HEK293T (cell line): ENCODE measurements around the gene SCUBE1.

Source experiments
- CTCF ChIA-PET: fragments of 350-600 bp; formaldehyde crosslinking; extraction: SDS; loops from one replicate; lab custom pipeline; 2021; ENCODE audit warnings: antibody characterized with exemption, inconsistent platforms; lab: Yijun Ruan, JAX
- POLR2A ChIA-PET: fragments of 350-600 bp; formaldehyde crosslinking; extraction: SDS; loops from one replicate; lab custom pipeline; 2020; ENCODE audit warnings: antibody characterized with exemption, inconsistent platforms; lab: Yijun Ruan, JAX
- DNase-seq: peaks from one replicate; pipeline ENCODE4 v3.0.0; 2012; ENCODE audit warnings: mixed read lengths; ENCODE audit errors: extremely low spot score
- ARNT ChIP-seq: fragments of 450-650 bp; IDR thresholded peaks from 2 replicates; pipeline ENCODE4 v1.6.1; 2017; ENCODE audit warnings: mild to moderate bottlenecking
- BHLHE40 ChIP-seq: fragments of 450-650 bp; IDR thresholded peaks from 2 replicates; pipeline ENCODE4 v1.6.1; 2016; ENCODE audit warnings: mild to moderate bottlenecking, moderate library complexity, borderline replicate concordance
- CTBP1 ChIP-seq: fragments of 450-650 bp; IDR thresholded peaks from 2 replicates; pipeline ENCODE4 v1.6.1; 2016; ENCODE audit warnings: borderline replicate concordance
- ELF4 ChIP-seq: fragments of 450-650 bp; IDR thresholded peaks from 2 replicates; pipeline ENCODE4 v1.6.1; 2017; ENCODE audit warnings: antibody characterized with exemption
- FOXA1 ChIP-seq: fragments of 450-650 bp; IDR thresholded peaks from 2 replicates; pipeline ENCODE4 v1.6.1; 2016; ENCODE audit warnings: mild to moderate bottlenecking
- FOXK2 ChIP-seq: fragments of 450-650 bp; IDR thresholded peaks from 2 replicates; pipeline ENCODE4 v1.6.1; 2016; ENCODE audit warnings: mild to moderate bottlenecking
- FOXM1 ChIP-seq: fragments of 450-650 bp; IDR thresholded peaks from 2 replicates; pipeline ENCODE4 v1.6.1; 2017; ENCODE audit warnings: mild to moderate bottlenecking, borderline replicate concordance
- HDGF ChIP-seq: fragments of 450-650 bp; IDR thresholded peaks from 2 replicates; pipeline ENCODE4 v1.6.1; 2017; ENCODE audit warnings: antibody characterized with exemption, borderline replicate concordance
- L3MBTL2 ChIP-seq: fragments of 450-650 bp; conservative IDR thresholded peaks from 2 replicates; pipeline ENCODE4 v1.6.1; 2016; ENCODE audit warnings: mild to moderate bottlenecking
- LEF1 ChIP-seq: fragments of 450-650 bp; IDR thresholded peaks from 2 replicates; pipeline ENCODE4 v1.6.1; 2017; ENCODE audit warnings: mild to moderate bottlenecking, borderline replicate concordance
- NFRKB ChIP-seq: fragments of 450-650 bp; IDR thresholded peaks from 2 replicates; pipeline ENCODE4 v1.6.1; 2016; ENCODE audit warnings: mild to moderate bottlenecking, moderate library complexity
- SP1 ChIP-seq: fragments of 450-650 bp; IDR thresholded peaks from 2 replicates; pipeline ENCODE4 v1.6.1; 2017
- SUZ12 ChIP-seq: fragments of 450-650 bp; IDR thresholded peaks from 2 replicates; pipeline ENCODE4 v1.6.1; 2016; ENCODE audit warnings: mild to moderate bottlenecking
- TARDBP ChIP-seq: fragments of 450-650 bp; IDR thresholded peaks from 2 replicates; pipeline ENCODE4 v1.6.1; 2016
- ZNF384 ChIP-seq: fragments of 450-650 bp; IDR thresholded peaks from 2 replicates; pipeline ENCODE4 v1.6.1; 2016
- TF ChIP-seq, protein P1 (sequence below): fragments of 450-650 bp; IDR thresholded peaks from 2 replicates; pipeline ENCODE4 v1.6.1; 2016

SCUBE1 gene

DNA sequence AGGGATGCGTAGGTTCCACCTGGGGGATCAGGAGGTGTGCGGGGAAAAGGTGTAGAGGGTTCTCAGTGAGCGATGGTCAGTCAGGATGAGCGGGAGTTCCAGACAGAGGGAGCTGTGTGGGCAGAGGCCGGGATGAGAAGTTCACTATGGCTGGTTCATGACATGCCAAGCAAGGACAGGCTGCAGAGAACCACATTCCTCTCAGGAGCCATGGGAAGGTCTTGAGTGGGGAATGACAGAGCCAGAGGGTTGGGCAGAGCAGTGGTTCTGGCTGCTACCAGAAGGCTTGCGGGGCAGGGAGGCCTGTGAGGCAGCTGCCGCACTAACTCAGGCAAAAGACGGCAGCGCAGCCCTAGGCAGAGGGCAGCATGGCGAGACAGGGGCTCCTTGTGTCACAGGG, 66.1 kb downstream of the SCUBE1 start:
- ChIA-PET CTCF (interaction anchor here (0.8 to 9.8 kb wide), 3 partner anchors 51 to 107 kb away, joined by 3 to 162 read pairs (median 3); partner anchors contain the start of gene SCUBE1), POLR2A (no interaction called here)
- no peak for TF ChIP-seq FOXM1
- TF ChIP-seq SUZ12: no peak
- no peak for TF ChIP-seq SP1
- no peak for TF ChIP-seq LEF1
- no peak for TF ChIP-seq ZNF384
- TF ChIP-seq ELF4: no peak
- TF ChIP-seq ARNT: no peak
- TF ChIP-seq L3MBTL2: no peak
- no peak for DNase-seq

DNA sequence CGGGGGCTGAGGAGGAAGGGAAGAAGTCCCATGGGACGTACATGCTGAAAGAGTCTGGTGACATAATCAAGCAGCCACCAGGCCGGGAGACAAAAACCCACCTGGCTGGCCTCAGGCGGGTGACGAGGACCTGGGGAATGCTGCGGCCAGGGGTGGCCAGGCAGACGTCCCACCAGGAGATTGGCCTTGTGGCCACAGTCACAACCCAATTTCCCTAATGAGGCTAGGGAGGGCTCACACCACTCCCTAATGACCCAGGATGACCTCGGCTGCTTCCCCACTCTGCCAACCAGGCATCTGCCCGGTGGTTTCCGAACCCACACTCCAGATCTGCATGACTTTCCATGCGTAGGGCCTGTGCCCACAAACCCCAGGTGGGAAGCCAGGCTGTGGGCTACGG, 66.9 kb downstream of the SCUBE1 start:
- ChIA-PET POLR2A (interaction anchor here (1.5 kb wide), 1 partner anchor 44 kb away, joined by 3 read pairs; no protein-coding TSS in a partner anchor), CTCF (interaction anchor here (9.8 kb wide), 1 partner anchor 69 kb away, joined by 162 read pairs; the partner anchor contains the start of gene SCUBE1)

DNA sequence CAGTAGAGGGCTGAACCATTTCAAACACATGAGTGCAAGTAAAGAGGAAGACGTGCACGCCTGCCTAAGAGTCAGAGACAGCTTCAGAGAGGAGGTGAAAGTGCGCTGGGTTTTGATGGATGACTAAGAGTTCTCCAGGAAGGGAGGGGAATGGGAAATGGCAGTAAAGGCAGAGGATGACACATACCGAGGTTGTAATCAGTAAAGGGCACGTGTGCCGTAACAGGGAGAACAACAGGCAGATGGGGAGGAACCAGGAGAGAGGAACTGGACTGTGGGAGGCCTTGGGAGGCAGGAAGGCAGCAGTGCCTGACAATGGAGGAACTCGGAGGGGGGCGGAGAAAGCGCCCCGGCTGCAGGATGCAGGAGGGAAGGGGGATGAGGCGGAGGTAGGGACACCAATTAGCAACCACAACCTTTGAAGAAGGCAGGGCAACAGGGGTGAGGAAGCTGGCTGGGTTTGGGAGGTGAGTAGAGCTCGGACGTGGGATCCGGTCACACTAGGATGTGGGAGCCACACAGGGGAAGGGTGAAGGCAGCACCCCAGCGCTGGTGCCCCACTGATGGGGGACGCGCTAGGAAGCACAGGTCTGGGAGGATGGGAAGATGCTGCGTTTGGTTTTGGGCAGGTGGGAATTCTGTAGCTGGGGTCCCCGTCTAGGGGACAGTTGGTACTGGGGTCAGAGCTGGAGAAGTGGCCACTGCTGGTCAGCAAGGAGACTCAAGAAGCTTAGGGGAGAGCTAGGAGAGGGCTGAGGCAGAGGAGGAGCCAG, 67.4 kb downstream of the SCUBE1 start:
- POLR2A ChIA-PET: interaction anchor here (0.9 to 1.5 kb wide), 2 partner anchors 45 to 70 kb away, joined by 3 to 4 read pairs; no protein-coding TSS in a partner anchor
- CTCF ChIA-PET: interaction anchor here (0.7 to 9.8 kb wide), 2 partner anchors 22 to 70 kb away, joined by 3 to 162 read pairs; partner anchors contain the start of gene SCUBE1
- TF ChIP-seq ELF4: no peak
- no peak for TF ChIP-seq ARNT
- no peak for TF ChIP-seq LEF1
- TF ChIP-seq BHLHE40: no peak
- TF ChIP-seq FOXM1: no peak
- no peak for TF ChIP-seq FOXK2
- no peak for TF ChIP-seq CTBP1
- no peak for TF ChIP-seq SUZ12
- TF ChIP-seq TARDBP: no peak
- no peak for TF ChIP-seq SP1
- TF ChIP-seq L3MBTL2: no peak
- no peak for TF ChIP-seq ZNF384
- TF ChIP-seq, protein P1, sequence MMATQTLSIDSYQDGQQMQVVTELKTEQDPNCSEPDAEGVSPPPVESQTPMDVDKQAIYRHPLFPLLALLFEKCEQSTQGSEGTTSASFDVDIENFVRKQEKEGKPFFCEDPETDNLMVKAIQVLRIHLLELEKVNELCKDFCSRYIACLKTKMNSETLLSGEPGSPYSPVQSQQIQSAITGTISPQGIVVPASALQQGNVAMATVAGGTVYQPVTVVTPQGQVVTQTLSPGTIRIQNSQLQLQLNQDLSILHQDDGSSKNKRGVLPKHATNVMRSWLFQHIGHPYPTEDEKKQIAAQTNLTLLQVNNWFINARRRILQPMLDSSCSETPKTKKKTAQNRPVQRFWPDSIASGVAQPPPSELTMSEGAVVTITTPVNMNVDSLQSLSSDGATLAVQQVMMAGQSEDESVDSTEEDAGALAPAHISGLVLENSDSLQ: no peak
- no peak for TF ChIP-seq HDGF
- TF ChIP-seq FOXA1: no peak
- no peak for DNase-seq

More for the DNA sequence above, 66.9 kb downstream of the SCUBE1 start:
- no peak for DNase-seq
- TF ChIP-seq SP1 (no peak), L3MBTL2 (no peak), BHLHE40 (no peak), ZNF384 (no peak), ARNT (no peak)
- TF ChIP-seq, protein P1: no peak

DNA sequence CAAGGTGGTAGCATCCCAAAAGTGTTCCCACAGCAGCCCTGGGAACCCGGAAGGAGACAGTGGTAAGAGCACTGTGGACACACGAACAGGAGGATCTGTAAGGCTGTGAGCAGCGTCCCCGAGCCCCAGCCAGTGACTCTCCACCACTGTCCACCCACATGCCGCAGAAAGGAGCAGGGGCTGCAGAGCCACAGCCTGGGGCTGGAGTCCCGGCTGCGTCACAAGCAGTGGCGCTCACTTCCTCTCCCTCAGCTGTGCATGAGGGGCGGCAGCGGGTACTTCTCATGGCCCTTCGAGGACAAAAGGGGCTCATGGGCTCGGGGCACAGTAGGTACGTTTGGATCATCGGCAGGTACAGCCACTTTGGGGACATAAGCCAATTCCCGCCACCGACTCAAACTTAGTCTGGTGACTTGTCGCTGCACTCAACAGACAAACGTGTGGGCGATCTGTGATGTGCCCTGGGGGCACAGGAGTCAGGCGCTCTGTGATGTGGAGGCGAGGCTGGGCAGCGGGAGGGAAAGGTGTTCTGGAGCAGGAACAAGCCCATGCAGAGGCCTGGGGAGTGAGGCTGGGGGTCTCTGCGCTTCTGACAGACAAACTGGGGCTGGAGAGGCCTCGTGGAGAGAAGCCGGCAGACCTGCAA, 68.5 kb downstream of the SCUBE1 start:
- CTCF ChIA-PET: interaction anchor here (0.6 to 9.8 kb wide), 15 partner anchors 8 to 329 kb away, joined by 3 to 162 read pairs (median 5); partner anchors contain the start of gene SCUBE1
- POLR2A ChIA-PET: interaction anchor here (0.9 to 1.3 kb wide), 2 partner anchors 71 to 72 kb away, joined by 4 to 5 read pairs; no protein-coding TSS in a partner anchor
- DNase-seq: no peak
- TF ChIP-seq TARDBP: no peak
- TF ChIP-seq ELF4: no peak
- TF ChIP-seq SP1: no peak
- no peak for TF ChIP-seq FOXM1
- no peak for TF ChIP-seq HDGF
- no peak for TF ChIP-seq LEF1
- TF ChIP-seq ZNF384: no peak
- TF ChIP-seq FOXK2: no peak
- TF ChIP-seq BHLHE40: no peak
- TF ChIP-seq, protein P1: no peak
- TF ChIP-seq CTBP1: no peak
- TF ChIP-seq NFRKB: no peak
- no peak for TF ChIP-seq ARNT
- no peak for TF ChIP-seq L3MBTL2
- no peak for TF ChIP-seq SUZ12
- TF ChIP-seq FOXA1: no peak

DNA sequence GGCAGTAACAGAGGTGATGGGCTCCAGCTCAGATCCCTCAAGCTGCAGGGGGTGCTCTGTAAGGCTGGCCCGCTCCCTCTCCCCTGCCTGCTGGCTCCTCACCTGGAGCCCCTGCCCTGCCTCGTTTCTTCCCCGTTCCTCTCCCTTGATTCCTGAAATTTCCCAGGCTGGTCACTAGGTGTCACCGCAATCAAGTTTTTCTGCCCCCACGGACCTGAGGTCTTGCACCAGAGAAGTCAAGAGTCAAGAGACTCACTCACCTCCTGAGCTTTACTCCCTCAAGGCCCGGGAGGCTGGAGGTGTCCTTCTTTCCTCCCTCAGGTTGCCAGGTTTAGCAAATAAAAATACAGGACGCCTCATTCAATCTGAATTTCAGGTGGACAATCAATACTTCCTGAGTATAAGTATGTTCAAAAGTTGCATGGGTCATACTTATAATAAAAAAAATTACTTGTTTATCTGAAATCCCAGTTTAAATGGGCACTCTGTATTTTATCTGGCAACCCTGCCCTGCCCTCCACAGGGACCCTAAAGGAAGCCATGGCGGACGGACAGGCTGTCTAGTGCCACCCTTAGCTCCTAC, 69.2 kb downstream of the SCUBE1 start:
- ChIA-PET POLR2A (interaction anchor here (1.3 kb wide), 1 partner anchor 72 kb away, joined by 5 read pairs; no protein-coding TSS in a partner anchor), CTCF (interaction anchor here (0.5 to 9.8 kb wide), 18 partner anchors 9 to 926 kb away, joined by 3 to 162 read pairs (median 4); partner anchors contain the start of gene SCUBE1)
- DNase-seq: peak; percentile 78
- TF ChIP-seq SUZ12: no peak
- no peak for TF ChIP-seq TARDBP
